ENCODE data around the gene RUNDC1.

Gene RUNDC1

DNA sequence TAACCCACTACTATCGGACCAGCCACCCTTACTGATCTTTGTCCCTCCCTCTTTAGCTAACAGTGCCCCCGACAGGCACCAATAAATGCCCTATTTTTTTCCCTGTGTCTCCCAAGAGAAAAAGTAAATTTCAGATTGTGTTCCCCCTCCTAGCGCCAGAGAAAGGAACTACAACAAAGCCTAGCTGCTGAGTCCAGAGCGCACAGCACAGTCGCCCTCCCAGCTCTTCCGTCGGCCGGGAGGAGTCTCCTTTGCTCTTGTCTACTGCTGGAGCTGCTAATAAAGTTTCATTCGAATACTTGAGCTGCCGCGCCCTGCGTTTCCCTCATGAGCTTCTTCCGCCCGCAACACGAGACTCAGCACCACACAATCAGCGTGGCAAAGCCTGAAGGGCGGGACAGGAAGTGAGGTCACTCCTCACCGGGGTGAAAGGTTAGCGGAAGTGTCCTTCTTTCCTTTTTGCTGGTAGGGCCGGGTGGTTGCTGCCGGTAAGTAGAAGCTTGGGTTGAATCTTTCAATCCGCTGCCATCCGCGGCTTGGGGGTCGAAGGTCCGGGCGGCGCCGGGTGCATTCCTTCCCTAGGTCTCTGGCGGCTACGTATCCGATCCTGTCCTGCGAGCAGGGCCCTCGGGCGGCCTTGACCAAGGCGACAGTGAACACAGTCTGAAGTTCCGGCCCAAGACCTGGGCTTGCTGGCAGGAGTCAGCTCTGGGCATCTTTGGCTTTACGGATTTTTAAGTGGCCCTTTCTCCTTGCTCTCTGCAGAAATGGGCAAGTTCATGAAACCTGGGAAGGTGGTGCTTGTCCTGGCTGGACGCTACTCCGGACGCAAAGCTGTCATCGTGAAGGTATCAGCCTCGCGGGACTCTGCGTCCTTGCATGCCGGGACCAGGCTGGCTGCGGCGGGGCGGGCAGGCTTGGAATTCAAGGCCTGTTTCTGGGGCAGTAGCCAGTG, 17.9 kb downstream of the RUNDC1 start, which contains the start of gene RPL27 (continued):
- TF ChIP-seq, protein P1, sequence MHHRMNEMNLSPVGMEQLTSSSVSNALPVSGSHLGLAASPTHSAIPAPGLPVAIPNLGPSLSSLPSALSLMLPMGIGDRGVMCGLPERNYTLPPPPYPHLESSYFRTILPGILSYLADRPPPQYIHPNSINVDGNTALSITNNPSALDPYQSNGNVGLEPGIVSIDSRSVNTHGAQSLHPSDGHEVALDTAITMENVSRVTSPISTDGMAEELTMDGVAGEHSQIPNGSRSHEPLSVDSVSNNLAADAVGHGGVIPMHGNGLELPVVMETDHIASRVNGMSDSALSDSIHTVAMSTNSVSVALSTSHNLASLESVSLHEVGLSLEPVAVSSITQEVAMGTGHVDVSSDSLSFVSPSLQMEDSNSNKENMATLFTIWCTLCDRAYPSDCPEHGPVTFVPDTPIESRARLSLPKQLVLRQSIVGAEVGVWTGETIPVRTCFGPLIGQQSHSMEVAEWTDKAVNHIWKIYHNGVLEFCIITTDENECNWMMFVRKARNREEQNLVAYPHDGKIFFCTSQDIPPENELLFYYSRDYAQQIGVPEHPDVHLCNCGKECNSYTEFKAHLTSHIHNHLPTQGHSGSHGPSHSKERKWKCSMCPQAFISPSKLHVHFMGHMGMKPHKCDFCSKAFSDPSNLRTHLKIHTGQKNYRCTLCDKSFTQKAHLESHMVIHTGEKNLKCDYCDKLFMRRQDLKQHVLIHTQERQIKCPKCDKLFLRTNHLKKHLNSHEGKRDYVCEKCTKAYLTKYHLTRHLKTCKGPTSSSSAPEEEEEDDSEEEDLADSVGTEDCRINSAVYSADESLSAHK (tag by site-specific recombination; IDR thresholded peaks at IDR 0.05), result peak; percentile 64; the same call in 1 of the 2 replicates
- TF ChIP-seq ZNF560 (tag by site-specific recombination; IDR thresholded peaks at IDR 0.05; ENCODE audit: borderline replicate concordance), result no peak
- TF ChIP-seq ZEB2 (tag by site-specific recombination; IDR thresholded peaks at IDR 0.05), result peak; percentile 96
- TF ChIP-seq SP2 (tag by site-specific recombination; IDR thresholded peaks at IDR 0.05), result peak; percentile 94
- TF ChIP-seq, protein P2, sequence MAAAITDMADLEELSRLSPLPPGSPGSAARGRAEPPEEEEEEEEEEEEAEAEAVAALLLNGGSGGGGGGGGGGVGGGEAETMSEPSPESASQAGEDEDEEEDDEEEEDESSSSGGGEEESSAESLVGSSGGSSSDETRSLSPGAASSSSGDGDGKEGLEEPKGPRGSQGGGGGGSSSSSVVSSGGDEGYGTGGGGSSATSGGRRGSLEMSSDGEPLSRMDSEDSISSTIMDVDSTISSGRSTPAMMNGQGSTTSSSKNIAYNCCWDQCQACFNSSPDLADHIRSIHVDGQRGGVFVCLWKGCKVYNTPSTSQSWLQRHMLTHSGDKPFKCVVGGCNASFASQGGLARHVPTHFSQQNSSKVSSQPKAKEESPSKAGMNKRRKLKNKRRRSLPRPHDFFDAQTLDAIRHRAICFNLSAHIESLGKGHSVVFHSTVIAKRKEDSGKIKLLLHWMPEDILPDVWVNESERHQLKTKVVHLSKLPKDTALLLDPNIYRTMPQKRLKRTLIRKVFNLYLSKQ (tag by site-specific recombination; IDR thresholded peaks at IDR 0.05; ENCODE audit: borderline replicate concordance), result no peak
- TF ChIP-seq KLF8 (tag by site-specific recombination; IDR thresholded peaks at IDR 0.05), result peak; percentile 100
- TF ChIP-seq RBAK (tag by site-specific recombination; IDR thresholded peaks at IDR 0.05), result no peak
- TF ChIP-seq ZNF366 (tag by site-specific recombination; conservative IDR thresholded peaks at IDR 0.05), result peak; percentile 93
- peak; percentile 39; the same call in 1 of the 2 replicates for TF ChIP-seq OVOL3 (tag by site-specific recombination; IDR thresholded peaks at IDR 0.05)

DNA sequence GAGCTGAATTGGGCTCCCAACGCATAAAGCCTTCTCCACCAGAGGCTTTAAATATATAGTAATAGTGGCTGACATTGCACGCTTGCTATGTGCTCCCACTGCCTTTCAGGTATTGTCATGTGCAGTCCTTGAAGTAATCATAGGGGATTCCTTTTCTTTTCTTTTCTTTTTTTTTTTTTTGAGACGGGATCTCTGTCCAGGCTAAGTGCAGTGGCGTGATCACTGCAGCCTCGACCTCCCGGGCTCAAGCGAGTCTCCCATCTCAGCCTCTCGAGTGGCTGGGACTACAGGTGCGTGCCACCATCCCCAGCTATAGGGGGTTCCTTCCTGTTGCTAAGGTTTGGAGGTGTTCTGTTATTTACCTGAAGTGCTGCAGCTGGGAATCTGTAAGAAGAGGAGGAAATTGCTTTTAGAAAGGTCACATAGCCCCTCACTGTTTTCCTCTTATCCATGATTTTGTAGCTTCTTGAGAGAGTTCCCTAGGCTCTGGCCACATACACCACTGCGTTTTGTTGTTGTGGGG, 18.7 kb downstream of the RUNDC1 start:
- ChIA-PET POLR2A (interaction anchor here (0.6 to 3.4 kb wide), 21 partner anchors 8 to 487 kb away, joined by 5 to 36 read pairs (median 14); partner anchors contain the start of genes AARSD1, AOC2, BECN1 and DHX8), CTCF (interaction anchor here (0.6 to 2.5 kb wide), 11 partner anchors 11 to 485 kb away, joined by 3 to 14 read pairs (median 4); partner anchors contain the start of genes AARSD1, AOC2, DHX8 and PSMC3IP)
- Histone ChIP-seq H3K4me3 (ENCODE audit: low read depth, low read length) (peak overlapping the region; percentile 64), H3K27ac (ENCODE audit: extremely low read depth, low read depth, low read length) (peak overlapping the region; percentile 99), H3K36me3 (ENCODE audit: control insufficient read depth in 2 of 2, insufficient read depth in 1 of 2, low read length in 2 of 2) (peaks cover 36 to 59% of the 10 kb centered on the region in 2 experiments), H3K9me3 (ENCODE audit: control insufficient read depth, insufficient read depth, low read depth, low read length) (no peaks in the 10 kb centered on the region), H3K4me1 (ENCODE audit: control insufficient read depth, insufficient read depth, low read length) (peaks cover 12% of the 10 kb centered on the region)
- no peak for TF ChIP-seq ZNF514 (tag by site-specific recombination; IDR thresholded peaks at IDR 0.05)
- TF ChIP-seq, protein P3, sequence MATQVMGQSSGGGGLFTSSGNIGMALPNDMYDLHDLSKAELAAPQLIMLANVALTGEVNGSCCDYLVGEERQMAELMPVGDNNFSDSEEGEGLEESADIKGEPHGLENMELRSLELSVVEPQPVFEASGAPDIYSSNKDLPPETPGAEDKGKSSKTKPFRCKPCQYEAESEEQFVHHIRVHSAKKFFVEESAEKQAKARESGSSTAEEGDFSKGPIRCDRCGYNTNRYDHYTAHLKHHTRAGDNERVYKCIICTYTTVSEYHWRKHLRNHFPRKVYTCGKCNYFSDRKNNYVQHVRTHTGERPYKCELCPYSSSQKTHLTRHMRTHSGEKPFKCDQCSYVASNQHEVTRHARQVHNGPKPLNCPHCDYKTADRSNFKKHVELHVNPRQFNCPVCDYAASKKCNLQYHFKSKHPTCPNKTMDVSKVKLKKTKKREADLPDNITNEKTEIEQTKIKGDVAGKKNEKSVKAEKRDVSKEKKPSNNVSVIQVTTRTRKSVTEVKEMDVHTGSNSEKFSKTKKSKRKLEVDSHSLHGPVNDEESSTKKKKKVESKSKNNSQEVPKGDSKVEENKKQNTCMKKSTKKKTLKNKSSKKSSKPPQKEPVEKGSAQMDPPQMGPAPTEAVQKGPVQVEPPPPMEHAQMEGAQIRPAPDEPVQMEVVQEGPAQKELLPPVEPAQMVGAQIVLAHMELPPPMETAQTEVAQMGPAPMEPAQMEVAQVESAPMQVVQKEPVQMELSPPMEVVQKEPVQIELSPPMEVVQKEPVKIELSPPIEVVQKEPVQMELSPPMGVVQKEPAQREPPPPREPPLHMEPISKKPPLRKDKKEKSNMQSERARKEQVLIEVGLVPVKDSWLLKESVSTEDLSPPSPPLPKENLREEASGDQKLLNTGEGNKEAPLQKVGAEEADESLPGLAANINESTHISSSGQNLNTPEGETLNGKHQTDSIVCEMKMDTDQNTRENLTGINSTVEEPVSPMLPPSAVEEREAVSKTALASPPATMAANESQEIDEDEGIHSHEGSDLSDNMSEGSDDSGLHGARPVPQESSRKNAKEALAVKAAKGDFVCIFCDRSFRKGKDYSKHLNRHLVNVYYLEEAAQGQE (tag by site-specific recombination; IDR thresholded peaks at IDR 0.05), result no peak
- no peak for TF ChIP-seq KLF8 (tag by site-specific recombination; IDR thresholded peaks at IDR 0.05)
- TF ChIP-seq, protein P4, sequence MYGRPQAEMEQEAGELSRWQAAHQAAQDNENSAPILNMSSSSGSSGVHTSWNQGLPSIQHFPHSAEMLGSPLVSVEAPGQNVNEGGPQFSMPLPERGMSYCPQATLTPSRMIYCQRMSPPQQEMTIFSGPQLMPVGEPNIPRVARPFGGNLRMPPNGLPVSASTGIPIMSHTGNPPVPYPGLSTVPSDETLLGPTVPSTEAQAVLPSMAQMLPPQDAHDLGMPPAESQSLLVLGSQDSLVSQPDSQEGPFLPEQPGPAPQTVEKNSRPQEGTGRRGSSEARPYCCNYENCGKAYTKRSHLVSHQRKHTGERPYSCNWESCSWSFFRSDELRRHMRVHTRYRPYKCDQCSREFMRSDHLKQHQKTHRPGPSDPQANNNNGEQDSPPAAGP (tag by site-specific recombination; IDR thresholded peaks at IDR 0.05), result no peak
- TF ChIP-seq ZNF292 (tag by site-specific recombination; IDR thresholded peaks at IDR 0.05; ENCODE audit: borderline replicate concordance, low read depth), result no peak
- TF ChIP-seq, protein P5, sequence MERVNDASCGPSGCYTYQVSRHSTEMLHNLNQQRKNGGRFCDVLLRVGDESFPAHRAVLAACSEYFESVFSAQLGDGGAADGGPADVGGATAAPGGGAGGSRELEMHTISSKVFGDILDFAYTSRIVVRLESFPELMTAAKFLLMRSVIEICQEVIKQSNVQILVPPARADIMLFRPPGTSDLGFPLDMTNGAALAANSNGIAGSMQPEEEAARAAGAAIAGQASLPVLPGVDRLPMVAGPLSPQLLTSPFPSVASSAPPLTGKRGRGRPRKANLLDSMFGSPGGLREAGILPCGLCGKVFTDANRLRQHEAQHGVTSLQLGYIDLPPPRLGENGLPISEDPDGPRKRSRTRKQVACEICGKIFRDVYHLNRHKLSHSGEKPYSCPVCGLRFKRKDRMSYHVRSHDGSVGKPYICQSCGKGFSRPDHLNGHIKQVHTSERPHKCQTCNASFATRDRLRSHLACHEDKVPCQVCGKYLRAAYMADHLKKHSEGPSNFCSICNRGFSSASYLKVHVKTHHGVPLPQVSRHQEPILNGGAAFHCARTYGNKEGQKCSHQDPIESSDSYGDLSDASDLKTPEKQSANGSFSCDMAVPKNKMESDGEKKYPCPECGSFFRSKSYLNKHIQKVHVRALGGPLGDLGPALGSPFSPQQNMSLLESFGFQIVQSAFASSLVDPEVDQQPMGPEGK (tag by site-specific recombination; IDR thresholded peaks at IDR 0.05), result no peak
- no peak for TF ChIP-seq GLI2 (tag by site-specific recombination; IDR thresholded peaks at IDR 0.05; ENCODE audit: borderline replicate concordance, low read depth)
- TF ChIP-seq, protein P6, sequence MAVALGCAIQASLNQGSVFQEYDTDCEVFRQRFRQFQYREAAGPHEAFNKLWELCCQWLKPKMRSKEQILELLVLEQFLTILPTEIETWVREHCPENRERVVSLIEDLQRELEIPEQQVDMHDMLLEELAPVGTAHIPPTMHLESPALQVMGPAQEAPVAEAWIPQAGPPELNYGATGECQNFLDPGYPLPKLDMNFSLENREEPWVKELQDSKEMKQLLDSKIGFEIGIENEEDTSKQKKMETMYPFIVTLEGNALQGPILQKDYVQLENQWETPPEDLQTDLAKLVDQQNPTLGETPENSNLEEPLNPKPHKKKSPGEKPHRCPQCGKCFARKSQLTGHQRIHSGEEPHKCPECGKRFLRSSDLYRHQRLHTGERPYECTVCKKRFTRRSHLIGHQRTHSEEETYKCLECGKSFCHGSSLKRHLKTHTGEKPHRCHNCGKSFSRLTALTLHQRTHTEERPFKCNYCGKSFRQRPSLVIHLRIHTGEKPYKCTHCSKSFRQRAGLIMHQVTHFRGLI (tag by site-specific recombination; IDR thresholded peaks at IDR 0.05), result no peak
- no peak for TF ChIP-seq ZNF837 (tag by site-specific recombination; IDR thresholded peaks at IDR 0.05)
- TF ChIP-seq, protein P7, sequence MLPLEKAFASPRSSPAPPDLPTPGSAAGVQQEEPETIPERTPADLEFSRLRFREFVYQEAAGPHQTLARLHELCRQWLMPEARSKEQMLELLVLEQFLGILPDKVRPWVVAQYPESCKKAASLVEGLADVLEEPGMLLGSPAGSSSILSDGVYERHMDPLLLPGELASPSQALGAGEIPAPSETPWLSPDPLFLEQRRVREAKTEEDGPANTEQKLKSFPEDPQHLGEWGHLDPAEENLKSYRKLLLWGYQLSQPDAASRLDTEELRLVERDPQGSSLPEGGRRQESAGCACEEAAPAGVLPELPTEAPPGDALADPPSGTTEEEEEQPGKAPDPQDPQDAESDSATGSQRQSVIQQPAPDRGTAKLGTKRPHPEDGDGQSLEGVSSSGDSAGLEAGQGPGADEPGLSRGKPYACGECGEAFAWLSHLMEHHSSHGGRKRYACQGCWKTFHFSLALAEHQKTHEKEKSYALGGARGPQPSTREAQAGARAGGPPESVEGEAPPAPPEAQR (tag by site-specific recombination; IDR thresholded peaks at IDR 0.05), result no peak
- TF ChIP-seq ZNF404 (tag by site-specific recombination; IDR thresholded peaks at IDR 0.05), result no peak

Data from HEK293 (cell line).